HG02981 (cell line): ENCODE results near the gene FOXJ1.

Experiments
- ATAC-seq: cut with Tn5 transposase; IDR thresholded peaks from one replicate; pipeline ENCODE4 v1.9.1; 2021; ENCODE audit warnings: mild to moderate bottlenecking, moderate library complexity; ENCODE audit not compliant: unreplicated experiment

Gene FOXJ1

GRCh38 chr17:76094046-76094445, 47.0 kb downstream of the FOXJ1 start:
- ATAC-seq: no peak

GRCh38 chr17:76092526-76093413, 48.3 kb downstream of the FOXJ1 start:
- ATAC-seq: no peak

- no peak for ATAC-seq
Measured at GRCh38 chr17:76091526-76092286, 49.3 kb downstream of the FOXJ1 start.

- ATAC-seq: no peak
Measured at GRCh38 chr17:76090517-76091129, 50.4 kb downstream of the FOXJ1 start.

GRCh38 chr17:76089680-76090516, 51.1 kb downstream of the FOXJ1 start:
- no peak for ATAC-seq

- no peak for ATAC-seq
Measured at GRCh38 chr17:76088868-76089576, 52.0 kb downstream of the FOXJ1 start.

- ATAC-seq: no peak
Measured at GRCh38 chr17:76088041-76088867, 52.8 kb downstream of the FOXJ1 start.

- ATAC-seq: no peak
Measured at GRCh38 chr17:76087531-76087930, 53.5 kb downstream of the FOXJ1 start.

- no peak for ATAC-seq
Measured at GRCh38 chr17:76086384-76086783, 54.7 kb downstream of the FOXJ1 start.
